ENCODE measurements around the gene HOPX.

DNA sequence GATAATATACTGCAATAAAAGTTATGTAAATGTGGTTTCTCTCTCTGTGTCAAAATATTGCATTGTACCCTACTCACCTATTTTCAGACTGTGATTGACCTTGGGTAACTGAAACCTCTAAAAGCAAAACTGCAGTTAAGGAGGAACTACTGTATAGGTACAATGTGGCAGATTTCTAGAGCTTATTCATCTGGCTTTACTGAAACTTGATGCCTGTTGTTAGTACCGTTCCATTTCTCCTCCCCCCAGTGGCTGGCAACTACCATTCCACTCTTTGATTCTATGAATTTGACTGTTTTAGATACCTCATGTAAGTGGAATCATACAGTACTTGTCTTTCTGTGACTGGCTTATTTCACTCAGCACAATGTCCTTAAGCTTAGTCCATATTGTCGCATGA lies 61.9 kb downstream of the HOPX start:
- TF ChIP-seq, protein P1, sequence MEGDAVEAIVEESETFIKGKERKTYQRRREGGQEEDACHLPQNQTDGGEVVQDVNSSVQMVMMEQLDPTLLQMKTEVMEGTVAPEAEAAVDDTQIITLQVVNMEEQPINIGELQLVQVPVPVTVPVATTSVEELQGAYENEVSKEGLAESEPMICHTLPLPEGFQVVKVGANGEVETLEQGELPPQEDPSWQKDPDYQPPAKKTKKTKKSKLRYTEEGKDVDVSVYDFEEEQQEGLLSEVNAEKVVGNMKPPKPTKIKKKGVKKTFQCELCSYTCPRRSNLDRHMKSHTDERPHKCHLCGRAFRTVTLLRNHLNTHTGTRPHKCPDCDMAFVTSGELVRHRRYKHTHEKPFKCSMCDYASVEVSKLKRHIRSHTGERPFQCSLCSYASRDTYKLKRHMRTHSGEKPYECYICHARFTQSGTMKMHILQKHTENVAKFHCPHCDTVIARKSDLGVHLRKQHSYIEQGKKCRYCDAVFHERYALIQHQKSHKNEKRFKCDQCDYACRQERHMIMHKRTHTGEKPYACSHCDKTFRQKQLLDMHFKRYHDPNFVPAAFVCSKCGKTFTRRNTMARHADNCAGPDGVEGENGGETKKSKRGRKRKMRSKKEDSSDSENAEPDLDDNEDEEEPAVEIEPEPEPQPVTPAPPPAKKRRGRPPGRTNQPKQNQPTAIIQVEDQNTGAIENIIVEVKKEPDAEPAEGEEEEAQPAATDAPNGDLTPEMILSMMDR (IDR thresholded peaks at IDR 0.05; ENCODE audit: low read depth, low read length, poor library complexity, severe bottlenecking), result no peak
- no peak for TF ChIP-seq EZH2phosphoT487 (IDR thresholded peaks at IDR 0.05; ENCODE audit: borderline replicate concordance, low read length)
